ENCODE data around the gene PROCA1. TPM values are rescaled to one million over a fixed set of nuclear protein-coding genes. Genes with fewer than 3 reads are reported as not detected.

PROCA1 gene
- total and polyA plus RNA-seq, 9 of the 15 experiments (the other 6 are each of a cell fraction or from before 2014, with no cell fraction given) = 0.78 to 16.2 (median 5.6) TPM

GRCh38 chr17:28661635-28662526 lies 49.8 kb downstream of the PROCA1 start, which contains the start of the genes SDF2 and SUPT6H (continued):
- TF ChIP-seq, protein P1, sequence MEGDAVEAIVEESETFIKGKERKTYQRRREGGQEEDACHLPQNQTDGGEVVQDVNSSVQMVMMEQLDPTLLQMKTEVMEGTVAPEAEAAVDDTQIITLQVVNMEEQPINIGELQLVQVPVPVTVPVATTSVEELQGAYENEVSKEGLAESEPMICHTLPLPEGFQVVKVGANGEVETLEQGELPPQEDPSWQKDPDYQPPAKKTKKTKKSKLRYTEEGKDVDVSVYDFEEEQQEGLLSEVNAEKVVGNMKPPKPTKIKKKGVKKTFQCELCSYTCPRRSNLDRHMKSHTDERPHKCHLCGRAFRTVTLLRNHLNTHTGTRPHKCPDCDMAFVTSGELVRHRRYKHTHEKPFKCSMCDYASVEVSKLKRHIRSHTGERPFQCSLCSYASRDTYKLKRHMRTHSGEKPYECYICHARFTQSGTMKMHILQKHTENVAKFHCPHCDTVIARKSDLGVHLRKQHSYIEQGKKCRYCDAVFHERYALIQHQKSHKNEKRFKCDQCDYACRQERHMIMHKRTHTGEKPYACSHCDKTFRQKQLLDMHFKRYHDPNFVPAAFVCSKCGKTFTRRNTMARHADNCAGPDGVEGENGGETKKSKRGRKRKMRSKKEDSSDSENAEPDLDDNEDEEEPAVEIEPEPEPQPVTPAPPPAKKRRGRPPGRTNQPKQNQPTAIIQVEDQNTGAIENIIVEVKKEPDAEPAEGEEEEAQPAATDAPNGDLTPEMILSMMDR (IDR thresholded peaks at IDR 0.05 in 2 of 3, conservative IDR thresholded peaks at IDR 0.05 in 1 of 3; ENCODE audit: insufficient read depth in 2 of 3, low read depth in 1 of 3, low read length in 3 of 3) = peak; percentile 19 to 45 (median 34); a peak in 4 of 6 replicates
- peak; percentile 83; the same call in 1 of the 2 replicates for TF ChIP-seq ZSCAN29 (IDR thresholded peaks at IDR 0.05)
- TF ChIP-seq, protein P2, sequence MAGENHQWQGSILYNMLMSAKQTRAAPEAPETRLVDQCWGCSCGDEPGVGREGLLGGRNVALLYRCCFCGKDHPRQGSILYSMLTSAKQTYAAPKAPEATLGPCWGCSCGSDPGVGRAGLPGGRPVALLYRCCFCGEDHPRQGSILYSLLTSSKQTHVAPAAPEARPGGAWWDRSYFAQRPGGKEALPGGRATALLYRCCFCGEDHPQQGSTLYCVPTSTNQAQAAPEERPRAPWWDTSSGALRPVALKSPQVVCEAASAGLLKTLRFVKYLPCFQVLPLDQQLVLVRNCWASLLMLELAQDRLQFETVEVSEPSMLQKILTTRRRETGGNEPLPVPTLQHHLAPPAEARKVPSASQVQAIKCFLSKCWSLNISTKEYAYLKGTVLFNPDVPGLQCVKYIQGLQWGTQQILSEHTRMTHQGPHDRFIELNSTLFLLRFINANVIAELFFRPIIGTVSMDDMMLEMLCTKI (IDR thresholded peaks at IDR 0.05; ENCODE audit: partially characterized antibody) = no peak
- TF ChIP-seq FOXO4 (CRISPR knock-in tag; IDR thresholded peaks at IDR 0.05) = no peak
- no peak for TF ChIP-seq RBM39 (optimal IDR thresholded peaks at IDR 0.05; ENCODE audit: low read depth, low read length)
- TF ChIP-seq ZNF175 (CRISPR knock-in tag; IDR thresholded peaks at IDR 0.05; ENCODE audit: low read depth) = no peak
- TF ChIP-seq FOSL1 (tag; conservative IDR thresholded peaks at IDR 0.05) = peak; percentile 32
- TF ChIP-seq ETS2 (tag; IDR thresholded peaks at IDR 0.05; ENCODE audit: borderline replicate concordance, poor library complexity, severe bottlenecking) = no peak
- TF ChIP-seq RBFOX2 (IDR thresholded peaks at IDR 0.05; ENCODE audit: low read depth, low read length) = peak; percentile 98
- no peak for TF ChIP-seq MCM2 (IDR thresholded peaks at IDR 0.05; ENCODE audit: low read depth)
- no peak for TF ChIP-seq RAD21 (CRISPR knock-in tag; conservative IDR thresholded peaks at IDR 0.05 in 1 of 2, IDR thresholded peaks at IDR 0.05 in 1 of 2)
- TF ChIP-seq SMARCC2 (IDR thresholded peaks at IDR 0.05; ENCODE audit: low read depth) = 0 out of 2 replicates have a peak, but pooled peaks have one; percentile 16
- peak; percentile 47 to 64 for TF ChIP-seq MLLT1 (IDR thresholded peaks at IDR 0.05)
- TF ChIP-seq ZNF12 (CRISPR knock-in tag; IDR thresholded peaks at IDR 0.05) = 0 out of 2 replicates have a peak, but pooled peaks have one; percentile 32
- no peak for TF ChIP-seq STAT5A (IDR thresholded peaks at IDR 0.05; ENCODE audit: borderline replicate concordance, low read length)
- TF ChIP-seq OTX1 (CRISPR knock-in tag; IDR thresholded peaks at IDR 0.05) = 0 out of 2 replicates have a peak, but pooled peaks have one; percentile 38
- TF ChIP-seq HNRNPL (IDR thresholded peaks at IDR 0.05; ENCODE audit: low read depth, low read length) = no peak
- TF ChIP-seq TOE1 (IDR thresholded peaks at IDR 0.05; ENCODE audit: borderline replicate concordance) = peak; percentile 82
- TF ChIP-seq TOE1 (CRISPR knock-in tag; IDR thresholded peaks at IDR 0.05; ENCODE audit: borderline replicate concordance, low read depth) = 0 out of 2 replicates have a peak, but pooled peaks have one; percentile 32
- TF ChIP-seq ILK (tag; IDR thresholded peaks at IDR 0.05; ENCODE audit: borderline replicate concordance, low read depth) = no peak
